Measurements from ENCODE around the gene RRN3. TPM values are rescaled to one million over a fixed set of nuclear protein-coding genes. Genes with fewer than 3 reads are reported as not detected.
"Not testable (repeated sequence)": the region's sequence is repeated elsewhere in the genome, so short reads cannot be mapped to it uniquely, and the experiment has no call there.

The RRN3 gene
- total RNA-seq, 1 donor from 2014 or later, result 23.8 TPM

GRCh38 chr16:15053904-15054303 lies 40.2 kb downstream of the RRN3 start:
- peak overlapping the region; percentile 87 for H3K4me3 Mint-ChIP-seq (ENCODE audit: unreplicated experiment)
- no peaks in the 10 kb centered on the region for H3K27me3 Mint-ChIP-seq (ENCODE audit: unreplicated experiment)
- no peaks in the 10 kb centered on the region for H3K9me3 Mint-ChIP-seq (ENCODE audit: unreplicated experiment)
- no peak for TF ChIP-seq CTCF (IDR thresholded peaks at IDR 0.05)
- DNase-seq (ENCODE audit: extremely low spot score, unreplicated experiment), result no peak
- H3K36me3 Mint-ChIP-seq (ENCODE audit: unreplicated experiment), result peaks cover 2% of the 10 kb centered on the region
- H3K27ac Mint-ChIP-seq (ENCODE audit: unreplicated experiment), result peak overlapping the region; percentile 15
- peaks cover 16% of the 10 kb centered on the region for H3K4me1 Mint-ChIP-seq (ENCODE audit: unreplicated experiment)

- no peak for TF ChIP-seq CTCF (IDR thresholded peaks at IDR 0.05)
- H3K27ac Mint-ChIP-seq (ENCODE audit: unreplicated experiment), result no peak overlapping the region
- H3K9me3 Mint-ChIP-seq (ENCODE audit: unreplicated experiment), result no peaks in the 10 kb centered on the region
- no peaks in the 10 kb centered on the region for H3K27me3 Mint-ChIP-seq (ENCODE audit: unreplicated experiment)
- H3K36me3 Mint-ChIP-seq (ENCODE audit: unreplicated experiment), result no peaks in the 10 kb centered on the region
- no peak for DNase-seq (ENCODE audit: extremely low spot score, unreplicated experiment)
- H3K4me3 Mint-ChIP-seq (ENCODE audit: unreplicated experiment), result no peak overlapping the region
- H3K4me1 Mint-ChIP-seq (ENCODE audit: unreplicated experiment), result peaks cover 16% of the 10 kb centered on the region
These were observed 41.2 kb downstream of the RRN3 start for GRCh38 chr16:15052747-15053476.

- Mint-ChIP-seq H3K27me3 (ENCODE audit: unreplicated experiment) (no peaks in the 10 kb centered on the region), H3K4me3 (ENCODE audit: unreplicated experiment) (no peak overlapping the region), H3K36me3 (ENCODE audit: unreplicated experiment) (peaks cover 7% of the 10 kb centered on the region), H3K9me3 (ENCODE audit: unreplicated experiment) (no peaks in the 10 kb centered on the region), H3K4me1 (ENCODE audit: unreplicated experiment) (peaks cover 16% of the 10 kb centered on the region), H3K27ac (ENCODE audit: unreplicated experiment) (no peak overlapping the region)
- no peak for TF ChIP-seq CTCF (IDR thresholded peaks at IDR 0.05)
- DNase-seq (ENCODE audit: extremely low spot score, unreplicated experiment), result no peak
These were observed 42.6 kb downstream of the RRN3 start for GRCh38 chr16:15051387-15051951.

- H3K27me3 Mint-ChIP-seq (ENCODE audit: unreplicated experiment); H3K27ac Mint-ChIP-seq (ENCODE audit: unreplicated experiment); DNase-seq (ENCODE audit: extremely low spot score, unreplicated experiment); H3K9me3 Mint-ChIP-seq (ENCODE audit: unreplicated experiment); H3K4me3 Mint-ChIP-seq (ENCODE audit: unreplicated experiment): not testable (repeated sequence)
- Mint-ChIP-seq H3K36me3 (ENCODE audit: unreplicated experiment) (peaks cover 13% of the 10 kb centered on the region), H3K4me1 (ENCODE audit: unreplicated experiment) (peaks cover 15% of the 10 kb centered on the region)
These were observed 43.6 kb downstream of the RRN3 start for GRCh38 chr16:15050440-15050839.

- no peak for TF ChIP-seq CTCF (IDR thresholded peaks at IDR 0.05)
- peaks cover 13% of the 10 kb centered on the region for H3K36me3 Mint-ChIP-seq (ENCODE audit: unreplicated experiment)
- no peaks in the 10 kb centered on the region for H3K9me3 Mint-ChIP-seq (ENCODE audit: unreplicated experiment)
- no peaks in the 10 kb centered on the region for H3K27me3 Mint-ChIP-seq (ENCODE audit: unreplicated experiment)
- no peak for DNase-seq (ENCODE audit: extremely low spot score, unreplicated experiment)
- H3K4me3 Mint-ChIP-seq (ENCODE audit: unreplicated experiment), result no peak overlapping the region
- no peak overlapping the region for H3K27ac Mint-ChIP-seq (ENCODE audit: unreplicated experiment)
- H3K4me1 Mint-ChIP-seq (ENCODE audit: unreplicated experiment), result peaks cover 11% of the 10 kb centered on the region
These were observed 44.4 kb downstream of the RRN3 start for GRCh38 chr16:15049581-15050180.

Data from osteocyte (in vitro differentiated cells).